Measurements from ENCODE around the gene VEZF1.

DNA sequence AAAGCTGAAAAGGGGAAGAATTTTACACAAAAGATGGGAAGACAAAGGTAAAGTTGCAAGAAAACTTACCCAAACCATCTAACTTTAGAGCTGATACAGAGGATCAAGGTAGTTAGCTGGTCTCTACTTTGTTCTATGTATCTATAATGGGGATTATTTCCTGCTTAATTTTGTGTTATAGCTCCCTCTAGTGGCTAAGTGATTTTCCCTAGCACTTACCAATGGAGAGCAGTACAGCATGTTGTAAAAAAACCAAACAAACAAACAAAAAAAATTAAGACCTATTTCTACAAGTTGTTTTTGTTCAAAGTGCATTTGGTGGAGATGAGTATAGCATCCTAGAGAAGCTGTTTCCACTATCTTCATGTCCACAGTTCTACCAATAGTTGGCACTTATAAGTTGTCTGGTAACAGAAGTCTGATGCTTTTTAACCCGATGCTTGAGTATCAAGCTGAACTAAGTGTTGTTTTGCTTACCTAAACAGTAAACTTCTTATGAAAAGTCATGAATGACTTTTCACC is 11.5 kb upstream of the VEZF1 start:
- TF ChIP-seq POLR2A (IDR thresholded peaks at IDR 0.05; ENCODE audit: low read depth, low read length): peak; percentile 71; the same call in 1 of the 2 replicates
- no peak for TF ChIP-seq TAF1 (IDR thresholded peaks at IDR 0.05; ENCODE audit: borderline replicate concordance, low read depth, low read length)
